Left hindlimb (tissue), 1 donor: ENCODE data around the gene TMEM203.
A peak's percentile ranks its signal among the peaks of the same experiment; 100 is the strongest.

Source experiments
- DNase-seq: peaks from one replicate; pipeline ENCODE4 v3.0.0-alpha.2; 2018

Gene TMEM203

DNA sequence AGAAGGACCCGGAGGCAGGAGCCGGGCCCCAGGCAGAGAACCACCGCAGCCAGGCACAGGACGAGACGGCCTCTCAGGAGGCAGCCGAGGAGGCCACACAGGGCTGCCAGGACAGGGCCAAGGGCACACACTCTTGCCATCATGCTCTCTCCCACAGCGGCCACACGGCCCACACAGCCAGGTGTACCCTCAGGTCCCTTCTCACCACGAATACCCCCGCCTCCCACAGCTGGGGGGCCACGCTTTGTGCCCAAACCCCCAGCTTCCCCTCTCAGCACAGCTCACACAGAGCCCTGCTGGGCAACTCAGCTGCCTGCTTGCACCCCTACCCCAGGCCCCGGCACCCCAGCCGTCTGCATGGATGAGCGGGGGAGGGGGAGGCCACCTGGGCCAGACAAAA is 11.7 kb downstream of the TMEM203 start:
- no peak for DNase-seq

- DNase-seq, result no peak
Observed at GRCh38 chr9:137192859-137193258, 12.6 kb downstream of the TMEM203 start.

DNA sequence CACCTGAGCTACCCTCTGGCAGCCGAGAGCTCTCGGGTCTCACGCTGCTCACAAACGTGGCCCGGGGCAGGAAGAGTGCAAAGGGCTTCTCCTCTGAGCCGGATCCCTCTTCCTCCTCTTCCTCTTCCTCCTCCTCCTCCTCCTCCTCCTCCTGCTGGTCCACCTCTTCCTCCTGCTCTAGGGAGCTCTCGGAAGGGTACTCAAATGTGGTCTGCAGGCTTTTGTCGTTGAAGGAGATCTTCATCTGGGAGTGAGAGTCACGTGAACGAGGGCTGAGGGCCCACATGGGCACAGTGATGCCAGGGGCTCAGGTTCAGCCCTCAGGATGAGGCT is 13.0 kb downstream of the TMEM203 start:
- DNase-seq, result no peak

DNA sequence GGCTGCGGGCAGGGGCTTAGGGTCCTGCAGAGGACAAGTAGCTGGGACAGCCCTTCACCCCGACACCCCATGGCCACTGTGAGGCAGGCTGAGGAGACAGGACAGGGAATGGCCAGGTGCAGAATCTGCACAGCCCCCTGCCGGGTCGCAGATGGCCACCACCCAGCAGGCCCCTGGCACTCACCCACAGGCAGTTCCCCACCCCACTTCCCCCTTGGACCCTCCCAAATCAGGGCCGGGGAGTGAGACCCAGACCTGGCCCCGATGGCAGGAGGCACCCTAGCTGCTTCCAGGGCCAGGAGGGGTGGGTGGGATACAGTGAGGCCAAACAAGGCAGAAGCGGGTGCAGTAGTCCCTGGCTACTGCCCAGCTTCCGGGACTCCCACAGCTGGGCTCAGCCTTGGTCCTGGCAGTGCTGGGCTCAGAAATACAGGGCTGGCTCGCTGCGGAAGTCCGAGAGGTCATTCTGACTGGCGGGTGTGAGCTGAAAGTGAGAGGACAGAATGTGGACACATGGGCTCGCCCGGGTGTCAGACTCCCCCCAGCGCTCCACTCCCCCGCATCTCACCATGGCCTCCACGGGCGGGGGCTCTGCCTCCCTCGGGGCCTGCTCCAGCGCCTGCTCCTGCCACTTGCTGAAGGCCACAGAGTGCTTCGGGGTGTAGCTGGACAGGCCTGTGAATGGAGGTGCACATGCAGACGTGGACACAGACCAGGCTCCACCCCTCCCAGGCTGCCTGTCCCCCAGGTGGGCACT is 13.6 kb downstream of the TMEM203 start:
- DNase-seq, result no peak

GRCh38 chr9:137191245-137191644 is 14.2 kb downstream of the TMEM203 start:
- DNase-seq, result no peak

DNA sequence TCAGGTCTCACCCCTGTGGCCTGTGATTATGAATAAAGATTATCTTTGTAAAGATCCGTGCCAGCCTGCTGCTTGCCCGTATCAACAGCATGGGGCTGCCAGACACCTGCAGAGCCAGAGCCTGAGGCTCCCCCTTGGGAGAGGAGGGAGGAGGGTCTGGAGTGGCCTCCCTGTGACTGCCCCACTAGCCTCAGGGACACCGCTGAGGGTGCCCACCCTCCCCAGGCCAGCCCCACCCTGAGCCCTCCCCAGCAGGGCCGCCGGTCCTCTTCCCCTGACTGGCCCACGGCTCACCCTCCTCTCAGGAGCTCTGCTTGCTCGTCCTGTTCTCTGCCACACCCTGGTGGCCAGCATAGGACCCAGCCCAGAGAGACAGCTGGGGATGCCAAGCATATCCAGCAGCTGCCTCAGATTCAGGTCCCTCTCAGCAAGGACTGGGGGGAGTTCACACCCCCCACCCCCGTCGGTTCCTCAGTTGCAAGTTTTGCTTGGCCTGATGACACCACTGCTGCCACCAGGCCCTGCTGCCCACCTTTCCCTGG is 15.1 kb downstream of the TMEM203 start:
- no peak for DNase-seq

DNA sequence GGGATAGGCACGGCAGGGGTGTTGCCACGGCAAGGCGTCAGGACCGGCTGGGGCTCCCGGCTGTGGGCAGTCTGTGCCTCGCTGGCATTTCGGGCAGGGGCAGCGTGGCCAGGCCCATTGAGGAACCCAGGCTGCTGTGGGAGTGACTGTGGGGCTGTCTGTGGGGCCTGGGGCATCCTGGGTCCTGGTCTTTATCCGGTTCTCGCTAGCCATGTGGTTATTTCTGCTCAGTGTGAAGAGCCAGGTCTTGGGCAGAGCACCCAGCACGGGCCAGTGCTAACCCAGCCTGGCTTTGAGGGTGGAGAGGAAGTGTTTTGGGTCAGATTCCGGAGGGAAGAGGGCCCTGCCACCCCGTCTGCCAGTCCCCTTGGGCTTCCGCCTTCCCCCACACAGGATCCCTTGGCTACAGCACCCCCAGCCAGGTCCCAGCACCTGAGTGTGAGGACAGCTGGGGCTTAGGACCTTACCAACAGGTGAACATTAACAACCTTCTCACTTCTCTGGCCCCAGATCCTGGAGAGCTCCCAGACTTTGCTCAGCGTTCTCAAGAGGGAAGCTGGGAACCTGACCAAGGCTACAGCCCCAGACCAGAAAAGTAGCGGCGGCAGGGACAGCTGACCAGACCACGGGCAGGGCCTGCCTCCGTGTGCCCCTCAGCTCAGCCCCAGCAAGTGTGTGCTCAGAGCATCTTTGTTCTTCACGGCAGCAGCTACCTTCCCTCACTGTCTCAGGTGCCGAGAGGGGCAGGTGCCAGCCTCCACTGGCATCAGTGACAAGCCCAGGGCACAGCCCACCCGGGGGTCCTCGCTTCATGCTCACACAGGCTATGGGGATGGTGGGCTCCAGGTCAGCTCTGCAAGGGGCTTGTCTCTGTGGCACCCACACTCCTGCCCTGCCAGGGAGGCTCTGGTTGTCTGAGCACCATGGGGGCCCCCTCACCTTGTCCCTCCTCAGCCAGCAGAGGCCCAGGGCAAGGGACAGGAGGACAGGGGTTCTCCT is 15.9 kb downstream of the TMEM203 start:
- DNase-seq, result no peak

- DNase-seq, result peak; percentile 95
Observed at GRCh38 chr9:137188490-137189296, 16.8 kb downstream of the TMEM203 start, which contains the start of the genes ANAPC2 and SSNA1. TSS of gene ANAPC2 (minus strand) at chr9:137188560. CDS start at chr9:137188532, 28 bp downstream. TSS of gene SSNA1 (plus strand) at chr9:137188676. CDS start at chr9:137188727, 51 bp downstream.

GRCh38 chr9:137188086-137188489 is 17.4 kb downstream of the TMEM203 start:
- DNase-seq, result no peak

GRCh38 chr9:137187386-137187785 is 18.1 kb downstream of the TMEM203 start:
- DNase-seq, result no peak

DNA sequence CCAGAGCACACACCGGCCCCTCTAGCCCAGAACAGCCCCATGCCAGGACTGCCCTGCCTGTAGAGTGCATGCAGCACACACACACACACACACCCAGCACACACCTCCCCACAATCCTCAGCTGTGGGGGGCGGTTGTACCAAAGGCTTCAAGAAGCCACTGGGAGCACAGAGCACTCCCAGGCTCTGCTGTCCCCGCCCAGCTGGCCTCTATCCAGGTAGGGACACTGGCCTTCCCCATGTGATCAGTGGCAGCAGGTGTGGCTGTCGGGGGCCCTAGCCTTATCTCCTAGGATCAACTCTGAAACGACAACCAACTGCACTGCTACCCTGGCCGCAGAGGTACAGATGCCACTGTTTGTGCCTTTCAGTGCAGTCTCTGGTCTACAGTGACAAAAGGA is 19.1 kb downstream of the TMEM203 start:
- no peak for DNase-seq

DNA sequence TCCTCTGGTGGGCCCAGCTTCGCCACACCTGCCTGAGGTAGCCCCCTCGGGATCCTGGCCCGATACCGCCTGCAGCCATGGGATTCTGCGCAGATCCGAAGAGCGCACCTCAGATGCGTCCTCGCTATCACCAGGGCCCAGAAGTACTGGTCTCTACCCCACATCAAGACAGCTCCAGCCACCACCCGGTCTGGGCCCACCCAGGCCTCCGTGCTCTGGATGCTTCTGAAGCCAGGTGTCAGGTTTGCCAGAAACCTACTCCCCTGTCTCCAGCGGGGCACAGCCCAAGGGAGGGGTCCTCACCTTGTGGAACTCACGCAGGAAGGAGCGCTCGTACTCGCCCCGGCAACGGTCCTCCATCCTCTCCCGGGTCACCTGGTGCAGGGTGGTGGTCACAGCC is 19.5 kb downstream of the TMEM203 start:
- DNase-seq, result no peak

- no peak for DNase-seq
Observed at GRCh38 chr9:137184881-137185660, 20.4 kb downstream of the TMEM203 start.

DNA sequence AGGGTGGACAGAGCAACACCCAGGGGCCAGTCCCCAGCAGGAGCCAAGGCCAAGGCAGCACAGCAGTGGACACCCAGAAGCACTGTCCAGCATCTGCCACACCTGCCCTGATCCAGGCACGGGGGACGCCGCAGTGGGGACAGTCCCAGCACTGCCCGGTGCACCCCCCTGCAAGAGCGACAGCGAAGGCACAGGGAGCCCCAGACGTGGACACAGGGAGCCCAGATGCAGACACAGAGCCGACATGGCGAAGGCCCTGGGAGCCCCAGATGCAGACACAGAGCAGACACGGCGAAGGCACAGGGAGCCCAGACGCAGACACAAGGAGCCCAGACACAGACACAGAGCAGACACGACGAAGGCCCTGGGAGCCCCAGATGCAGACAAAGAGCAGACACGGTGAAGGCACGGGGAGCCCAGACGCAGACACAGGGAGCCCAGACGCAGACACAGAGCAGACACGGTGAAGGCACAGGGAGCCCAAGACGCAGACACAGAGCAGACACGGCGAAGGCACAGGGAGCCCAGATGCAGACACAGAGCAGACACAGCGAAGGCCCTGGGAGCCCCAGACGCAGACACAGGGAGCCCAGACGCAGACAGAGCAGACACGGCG is 21.4 kb downstream of the TMEM203 start:
- DNase-seq, result no peak

DNA sequence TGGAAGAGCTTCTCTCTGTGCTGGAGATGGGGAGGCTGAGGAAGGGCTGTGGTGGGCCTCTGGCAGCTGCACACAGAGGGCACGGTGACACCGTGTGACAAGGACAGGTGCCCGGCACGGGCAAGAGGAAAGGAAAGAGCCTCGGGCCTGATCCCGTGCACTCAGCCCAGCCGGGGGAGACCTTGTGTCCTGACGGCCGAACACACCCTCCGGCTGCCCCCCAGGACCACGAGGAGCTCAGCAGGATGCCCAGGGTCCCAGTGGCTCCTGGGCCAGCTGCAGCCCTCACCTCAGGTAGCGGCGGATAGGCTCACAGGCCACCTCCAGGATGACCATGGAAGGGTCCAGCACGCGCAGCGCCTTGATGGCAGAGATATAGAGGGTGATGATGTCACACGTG is 22.6 kb downstream of the TMEM203 start:
- DNase-seq, result no peak

DNA sequence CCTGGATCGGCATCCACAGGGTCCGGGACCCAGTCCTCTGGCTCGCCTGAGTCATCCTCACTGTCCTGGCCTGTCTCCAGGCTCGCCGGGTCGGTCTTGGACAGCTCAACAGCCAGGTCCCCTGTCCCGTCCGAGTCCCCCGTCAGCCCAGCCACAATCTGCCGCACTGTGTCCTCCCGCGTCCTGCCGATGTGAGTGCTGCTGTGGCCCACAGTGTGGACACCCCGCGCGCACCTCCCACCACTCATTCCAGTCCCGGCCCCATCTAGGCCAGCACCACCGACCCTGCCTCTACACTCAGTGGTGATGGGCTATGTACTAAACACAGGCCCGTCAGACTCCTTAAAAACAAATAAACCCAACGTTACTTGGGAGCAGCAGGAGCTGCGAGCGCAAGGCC is 23.8 kb downstream of the TMEM203 start:
- no peak for DNase-seq

GRCh38 chr9:137180491-137180890 is 25.0 kb downstream of the TMEM203 start:
- no peak for DNase-seq

- DNase-seq, result no peak
Observed at GRCh38 chr9:137179761-137180160, 25.7 kb downstream of the TMEM203 start.

- no peak for DNase-seq
Observed at GRCh38 chr9:137178939-137179630, 26.4 kb downstream of the TMEM203 start.

DNA sequence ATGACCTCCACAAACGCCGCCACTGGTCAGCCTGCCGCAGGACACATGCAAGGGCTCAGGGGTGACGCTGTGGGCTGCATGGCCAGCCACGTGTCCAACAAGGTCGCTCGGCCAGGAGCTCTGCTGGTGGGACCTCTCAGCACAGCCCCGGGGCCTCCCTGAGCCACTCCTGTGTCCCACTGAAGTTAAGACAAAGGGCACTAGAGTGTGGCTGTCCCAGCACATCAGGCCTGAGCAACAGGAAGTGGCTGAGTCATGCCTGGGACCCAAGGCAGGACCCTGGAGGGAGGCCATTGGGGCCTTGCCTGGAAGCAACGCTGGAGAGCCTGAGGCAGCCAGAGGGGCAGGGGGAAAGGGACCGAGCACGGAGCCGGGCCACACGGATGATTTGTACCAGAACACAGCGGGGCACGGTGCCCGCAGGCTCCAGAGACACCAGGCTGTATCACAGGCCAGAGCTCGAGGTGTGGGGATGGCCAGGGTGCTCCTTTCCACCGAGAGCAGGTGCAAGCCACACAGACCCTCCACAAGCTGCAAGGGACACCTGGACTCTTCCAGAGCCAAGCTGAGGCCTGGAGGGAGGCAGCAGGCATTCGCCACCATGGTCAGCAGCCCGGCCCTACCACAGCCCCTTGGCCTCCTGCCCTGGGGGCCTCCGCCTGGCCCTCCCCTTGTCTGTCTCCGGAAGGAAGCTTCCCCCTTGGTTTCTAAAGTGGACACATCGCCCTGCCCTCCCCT is 27.1 kb downstream of the TMEM203 start:
- DNase-seq, result no peak
